Neural cell (in vitro differentiated cells): ENCODE results near the gene TOB1.

Experiments used
- CTCF ChIP-seq: fragments of 450-650 bp; IDR thresholded peaks from 2 replicates; pipeline ENCODE4 v1.5.1; 2014; ENCODE audit warnings: antibody characterized with exemption, mild to moderate bottlenecking, moderate library complexity; ENCODE audit not compliant: poor library complexity, severe bottlenecking
- EP300 ChIP-seq: fragments of 450-650 bp; conservative IDR thresholded peaks from 2 replicates; pipeline ENCODE4 v1.6.1; 2014; ENCODE audit warnings: antibody characterized with exemption, mild to moderate bottlenecking, moderate library complexity; ENCODE audit not compliant: poor library complexity, severe bottlenecking
- EZH2 ChIP-seq: fragments of 200-600, 300-800 bp; shearing (Covaris generic), sonication (generic); IDR thresholded peaks from 2 replicates; pipeline ENCODE4 v1.6.1; 2014; ENCODE audit warnings: antibody characterized with exemption, low read length, borderline replicate concordance, mild to moderate bottlenecking; ENCODE audit not compliant: insufficient read depth, poor library complexity, severe bottlenecking
- MXI1 ChIP-seq: fragments of 450-650 bp; conservative IDR thresholded peaks from 2 replicates; pipeline ENCODE4 v1.6.1; 2014; ENCODE audit warnings: antibody characterized with exemption, mild to moderate bottlenecking; ENCODE audit not compliant: poor library complexity, severe bottlenecking
- POLR2AphosphoS5 ChIP-seq: IDR thresholded peaks from 2 replicates; pipeline ENCODE4 v1.6.1; 2012
- REST ChIP-seq: IDR thresholded peaks from 2 replicates; pipeline ENCODE4 v1.6.1; 2012; ENCODE audit warnings: borderline replicate concordance

DNA sequence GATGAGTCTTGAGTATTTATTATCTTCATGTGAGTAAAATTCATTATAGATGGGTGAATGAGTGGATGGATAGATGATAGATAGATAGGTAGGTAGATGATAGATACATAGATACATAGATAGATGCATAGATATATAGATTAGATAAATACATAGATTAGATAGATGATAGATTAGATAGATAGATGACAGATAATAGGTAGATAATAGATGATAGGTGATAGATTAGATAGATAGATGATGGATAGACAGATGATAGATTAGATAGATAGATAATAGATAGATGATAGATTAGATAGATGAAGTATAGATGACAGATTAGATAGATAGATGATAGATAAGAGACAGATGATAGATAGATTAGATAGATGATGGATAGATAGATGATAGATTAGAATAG is 52.6 kb downstream of the TOB1 start:
- no peak for TF ChIP-seq MXI1
- TF ChIP-seq EZH2: no peak
- no peak for TF ChIP-seq EP300
- no peak for TF ChIP-seq CTCF
- no peak for TF ChIP-seq POLR2AphosphoS5
- no peak for TF ChIP-seq REST
